HG03135 (cell line): ENCODE measurements around the gene FANCL.
"Not testable (repeated sequence)": the region's sequence is repeated elsewhere in the genome, so short reads cannot be mapped to it uniquely, and the experiment has no call there.

Experiments
- ATAC-seq: cut with Tn5 transposase; IDR thresholded peaks from one replicate; pipeline ENCODE4 v1.9.1; 2021; ENCODE audit warnings: mild to moderate bottlenecking, moderate library complexity; ENCODE audit not compliant: unreplicated experiment

The FANCL gene

DNA sequence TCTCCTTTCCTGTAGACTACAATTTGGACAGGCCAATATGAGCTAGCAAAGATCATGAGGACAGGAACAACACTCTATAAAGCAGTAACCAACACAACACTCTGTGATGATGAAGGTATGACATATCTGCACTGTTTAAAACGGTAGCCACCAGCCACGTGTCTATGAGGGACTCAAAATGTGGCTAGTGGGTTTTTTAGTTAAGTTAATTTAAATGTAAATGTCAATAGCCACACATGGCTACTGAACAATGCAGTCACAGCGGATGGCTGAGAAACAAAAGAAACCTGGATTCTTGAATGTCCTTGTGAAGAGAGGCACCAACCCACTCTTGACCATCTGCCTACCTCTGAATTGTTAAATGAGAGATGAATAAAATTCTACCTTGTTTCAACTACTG, 33.9 kb downstream of the FANCL start:
- ATAC-seq: no peak

DNA sequence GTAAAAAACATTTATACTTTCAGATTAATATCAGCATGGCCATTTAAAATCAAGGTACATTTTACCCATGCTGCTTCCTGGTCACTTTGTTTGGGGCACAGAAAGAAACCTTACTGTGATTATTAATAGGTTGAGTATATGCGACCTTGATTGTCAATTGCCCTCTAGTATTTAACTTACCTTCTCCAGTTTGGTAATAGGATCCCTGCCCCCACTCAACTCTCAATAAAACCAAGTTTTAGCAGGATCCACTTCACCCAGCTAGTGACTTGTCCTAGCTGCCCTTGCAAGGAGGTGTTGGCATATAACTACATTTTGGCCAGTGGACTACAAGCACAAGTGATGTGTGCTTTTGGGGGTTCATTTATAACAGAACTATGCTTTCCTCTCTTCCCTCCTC, 34.3 kb downstream of the FANCL start:
- ATAC-seq: no peak

DNA sequence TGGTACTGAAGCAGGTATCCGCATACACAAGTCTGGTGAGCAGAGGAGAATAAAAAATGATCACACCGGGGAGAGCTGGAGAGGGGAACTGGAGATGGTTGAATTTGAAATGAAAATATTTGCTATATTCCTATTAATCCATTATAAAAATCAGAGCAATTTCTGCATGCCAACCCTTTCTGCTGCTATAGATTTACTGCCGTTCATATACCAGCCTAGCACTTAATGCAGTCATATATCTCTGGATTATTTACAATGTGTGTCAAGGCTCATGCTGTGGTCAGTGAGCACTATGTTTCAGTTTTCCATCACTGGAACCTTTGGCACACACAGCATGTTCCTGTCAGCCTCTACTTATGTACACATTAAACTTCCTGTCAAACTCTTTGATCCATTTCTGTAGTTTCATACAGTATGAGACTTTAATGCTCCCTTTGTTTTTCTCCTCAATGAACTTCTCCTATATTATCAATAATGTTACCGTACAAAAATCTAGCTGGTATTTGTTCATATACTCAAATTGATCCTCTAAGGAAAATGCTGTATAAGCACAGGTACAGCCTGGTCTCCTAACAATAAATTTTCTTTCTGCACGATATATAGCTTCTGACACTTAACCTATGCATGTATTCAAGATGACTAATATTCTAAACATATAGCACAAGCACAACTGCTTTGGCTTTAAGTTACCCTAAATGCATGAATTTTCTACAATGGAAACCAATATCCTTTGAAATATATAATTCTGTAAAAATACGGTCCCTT, 36.7 kb downstream of the FANCL start:
- no peak for ATAC-seq

DNA sequence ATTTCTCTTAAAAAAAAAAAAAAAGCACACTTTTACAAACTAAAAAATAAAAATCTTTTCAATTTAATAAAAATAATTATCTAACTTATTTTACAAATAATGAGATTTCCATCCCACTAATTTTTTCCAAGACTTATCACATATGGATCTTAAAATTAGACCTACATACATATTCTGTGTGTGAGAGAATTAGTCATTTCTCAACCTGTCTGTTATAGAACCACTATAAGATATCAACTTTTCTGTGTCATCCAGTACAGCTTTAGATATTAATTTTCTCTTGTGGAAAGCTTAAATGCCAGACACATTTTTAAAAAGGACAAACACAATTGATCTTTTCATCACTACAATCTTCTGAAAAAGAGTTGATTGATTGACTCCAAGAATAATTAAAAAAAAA, 38.1 kb downstream of the FANCL start:
- ATAC-seq: no peak

DNA sequence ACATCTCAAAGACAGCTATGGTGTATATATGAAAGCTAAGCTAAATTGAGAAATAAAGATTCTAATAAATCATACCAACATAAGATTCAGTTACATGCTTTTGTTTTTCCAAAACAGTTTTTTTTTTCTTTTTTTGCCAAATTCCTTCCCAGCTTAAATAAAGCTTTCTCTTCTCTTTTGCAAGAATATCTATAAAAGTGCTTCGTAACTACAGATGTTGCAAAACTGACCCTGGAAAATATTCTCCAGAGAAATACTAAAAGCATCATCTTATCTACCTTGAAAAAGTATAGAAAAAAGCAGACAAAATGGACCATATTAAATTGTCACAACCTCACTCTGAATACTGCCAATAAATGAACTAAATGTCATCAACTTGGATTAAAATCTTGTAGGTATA, 38.7 kb downstream of the FANCL start:
- no peak for ATAC-seq

DNA sequence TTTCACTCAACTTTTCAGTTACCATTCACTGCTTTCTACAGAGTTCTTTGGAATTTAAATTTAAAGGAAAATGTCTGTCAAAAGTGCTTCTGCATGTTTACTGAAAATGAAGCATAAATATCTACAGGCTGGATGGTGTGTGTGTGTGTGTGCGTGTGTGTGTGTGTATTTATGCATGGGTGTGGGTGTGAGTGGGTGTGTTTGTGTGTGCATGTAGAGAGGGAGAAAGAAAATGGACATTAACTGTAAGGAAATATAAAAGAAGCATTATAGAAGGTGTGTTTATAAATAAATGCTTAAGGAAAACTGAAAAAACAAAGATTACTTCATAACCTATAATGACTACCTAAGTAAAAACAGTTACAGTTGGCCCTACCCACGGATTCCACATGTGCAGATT, 43.2 kb downstream of the FANCL start:
- no peak for ATAC-seq

DNA sequence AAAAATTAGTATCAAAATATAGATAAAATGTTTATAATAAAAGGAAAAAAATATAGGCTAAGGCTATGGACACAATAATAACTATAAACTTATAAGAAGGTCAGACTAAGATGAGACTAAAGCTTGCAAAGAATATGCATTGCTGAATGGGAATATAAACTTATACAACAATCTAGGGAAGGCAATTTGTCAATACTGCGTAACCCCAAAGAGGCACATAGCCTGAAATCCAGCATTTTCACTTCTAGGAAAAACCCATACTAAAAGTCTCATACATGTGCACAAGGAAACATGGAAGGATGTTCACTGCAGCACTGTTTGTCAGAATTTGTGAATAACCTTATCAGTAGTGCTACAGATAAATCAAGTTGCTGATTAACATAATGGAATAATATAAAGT, 45.5 kb downstream of the FANCL start:
- ATAC-seq: no peak

DNA sequence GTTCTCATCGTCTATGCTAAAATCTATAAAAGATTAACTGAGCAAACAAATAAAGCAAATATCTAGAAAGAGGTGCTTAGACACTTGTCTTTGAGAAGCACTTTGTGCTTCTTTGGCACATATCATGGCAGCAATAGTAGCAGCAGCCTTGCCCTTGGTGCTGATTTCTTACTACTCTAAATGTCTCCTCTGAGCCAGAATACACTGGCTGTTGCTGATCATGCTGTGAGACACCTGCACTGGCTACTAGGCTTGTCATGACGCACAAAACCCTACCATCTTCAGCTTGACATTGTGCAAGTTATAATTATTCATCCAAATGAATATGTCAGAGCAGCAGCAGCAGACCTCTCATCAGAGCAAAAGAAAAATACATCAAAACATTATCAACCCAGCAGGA, 46.7 kb downstream of the FANCL start:
- no peak for ATAC-seq

DNA sequence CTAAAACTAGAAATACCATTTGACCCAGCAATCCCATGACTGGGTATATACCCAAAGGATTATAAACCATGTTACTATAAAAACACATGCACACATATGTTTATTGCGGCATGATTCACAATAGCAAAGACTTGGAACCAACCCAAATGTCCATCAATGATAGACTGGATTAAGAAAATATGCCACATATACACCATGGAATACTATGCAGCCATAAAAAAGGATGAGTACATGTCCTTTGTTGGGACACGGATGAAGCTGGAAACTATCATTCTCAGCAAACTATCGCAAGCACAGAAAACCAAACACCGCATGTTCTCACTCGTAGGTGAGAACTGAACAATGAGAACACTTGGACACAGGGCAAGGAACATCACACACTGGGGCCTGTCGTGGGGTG, 54.1 kb downstream of the FANCL start:
- ATAC-seq: not testable (repeated sequence)

DNA sequence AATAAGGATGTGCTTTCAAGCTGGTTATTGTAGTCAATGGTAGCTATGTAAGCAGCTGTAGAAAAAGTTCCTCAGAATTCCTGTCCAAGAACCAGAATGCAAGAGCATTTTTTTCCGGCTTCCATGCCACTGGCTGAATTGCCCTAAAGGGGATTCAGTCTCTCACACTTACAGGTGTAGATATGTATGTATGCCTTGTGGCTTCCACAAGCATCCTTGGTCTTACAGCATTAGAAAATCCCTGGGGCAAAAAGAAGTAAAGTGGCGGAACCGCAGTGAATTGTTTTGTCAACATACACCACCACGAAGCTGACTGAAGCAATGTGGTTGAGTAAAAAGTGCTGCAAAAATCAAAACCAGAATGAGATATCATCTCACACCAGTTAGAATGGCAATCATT, 54.6 kb downstream of the FANCL start:
- no peak for ATAC-seq

DNA sequence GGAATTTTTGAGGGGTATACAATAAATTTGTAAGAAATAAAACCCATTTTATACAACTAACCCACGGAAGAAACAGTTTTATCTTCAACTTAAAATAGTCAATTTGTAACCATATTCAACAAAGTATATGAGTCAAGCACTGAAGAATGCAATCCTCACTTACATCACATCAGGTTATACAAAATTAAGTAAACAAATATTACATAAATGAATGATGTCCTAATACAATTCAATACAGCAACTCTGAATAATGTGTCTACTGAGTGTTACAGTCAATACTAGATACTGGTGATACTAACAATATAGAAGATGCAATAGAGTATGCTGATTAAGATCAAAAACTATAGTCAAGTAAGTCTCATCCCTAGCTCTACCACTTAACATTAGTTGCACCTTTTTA, 58.6 kb downstream of the FANCL start:
- no peak for ATAC-seq

DNA sequence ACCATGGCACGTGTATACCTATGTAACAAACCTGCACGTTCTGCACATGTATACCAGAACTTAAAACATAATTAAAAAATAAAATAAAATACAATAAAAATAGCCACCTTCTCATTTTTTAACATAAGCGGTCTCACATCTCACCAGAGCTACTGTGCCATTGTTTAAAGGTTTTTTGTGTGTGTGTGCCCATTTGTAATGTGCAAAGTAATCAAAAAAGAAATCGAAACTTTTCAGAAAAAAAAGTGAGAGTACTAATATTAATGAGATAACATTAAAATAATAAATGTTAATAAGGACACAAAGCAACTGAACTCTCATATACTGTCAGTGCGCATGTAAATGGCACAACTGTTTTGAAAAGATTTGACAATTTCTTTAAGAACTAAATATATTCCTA, 60.5 kb downstream of the FANCL start:
- no peak for ATAC-seq

DNA sequence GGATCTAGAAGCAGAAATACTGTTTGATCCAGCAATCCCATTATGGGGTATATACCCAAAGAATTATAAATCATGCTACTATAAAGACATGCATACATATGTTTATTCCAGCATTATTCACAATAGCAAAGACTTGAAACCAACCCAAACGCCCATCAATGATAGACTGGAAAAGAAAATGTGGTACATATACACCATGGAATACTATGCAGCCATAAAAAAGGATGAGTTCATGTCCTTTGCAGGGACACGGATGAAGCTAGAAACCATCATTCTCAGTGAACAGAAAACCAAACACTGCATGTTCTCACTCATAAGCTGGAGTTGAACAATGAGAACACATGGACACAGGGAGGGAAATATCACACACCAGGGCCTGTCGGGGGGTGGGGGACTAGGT, 61.0 kb downstream of the FANCL start:
- ATAC-seq: not testable (repeated sequence)

DNA sequence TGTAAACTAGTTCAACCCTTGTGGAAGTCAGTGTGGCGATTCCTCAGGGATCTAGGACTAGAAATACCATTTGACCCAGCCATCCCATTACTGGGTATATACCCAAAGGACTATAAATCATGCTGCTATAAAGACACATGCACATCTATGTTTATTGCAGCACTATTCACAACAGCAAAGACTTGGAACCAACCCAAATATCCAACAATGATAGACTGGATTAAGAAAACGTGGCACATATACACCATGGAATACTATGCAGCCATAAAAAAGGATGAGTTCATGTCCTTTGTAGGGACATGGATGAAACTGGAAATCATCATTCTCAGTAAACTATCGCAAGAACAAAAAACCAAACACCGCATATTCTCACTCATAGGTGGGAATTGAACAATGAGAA, 63.9 kb downstream of the FANCL start:
- ATAC-seq: not testable (repeated sequence)

DNA sequence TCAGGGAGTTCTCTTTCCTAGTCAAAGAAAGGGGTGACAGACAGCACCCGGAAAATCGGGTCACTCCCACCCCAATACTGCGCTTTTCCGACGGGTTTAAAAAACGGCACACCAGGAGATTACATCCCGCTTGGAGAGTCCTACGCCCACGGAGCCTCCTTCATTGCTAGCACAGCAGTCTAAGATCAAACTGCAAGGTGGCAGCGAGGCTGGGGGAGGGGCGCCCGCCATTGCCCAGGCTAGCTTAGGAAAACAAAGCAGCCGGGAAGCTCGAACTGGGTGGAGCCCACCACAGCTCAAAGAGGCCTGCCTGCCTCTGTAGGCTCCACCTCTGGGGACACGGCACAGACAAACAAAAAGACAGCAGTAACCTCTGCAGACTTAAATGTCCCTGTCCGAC, 69.3 kb downstream of the FANCL start:
- ATAC-seq: not testable (repeated sequence)

DNA sequence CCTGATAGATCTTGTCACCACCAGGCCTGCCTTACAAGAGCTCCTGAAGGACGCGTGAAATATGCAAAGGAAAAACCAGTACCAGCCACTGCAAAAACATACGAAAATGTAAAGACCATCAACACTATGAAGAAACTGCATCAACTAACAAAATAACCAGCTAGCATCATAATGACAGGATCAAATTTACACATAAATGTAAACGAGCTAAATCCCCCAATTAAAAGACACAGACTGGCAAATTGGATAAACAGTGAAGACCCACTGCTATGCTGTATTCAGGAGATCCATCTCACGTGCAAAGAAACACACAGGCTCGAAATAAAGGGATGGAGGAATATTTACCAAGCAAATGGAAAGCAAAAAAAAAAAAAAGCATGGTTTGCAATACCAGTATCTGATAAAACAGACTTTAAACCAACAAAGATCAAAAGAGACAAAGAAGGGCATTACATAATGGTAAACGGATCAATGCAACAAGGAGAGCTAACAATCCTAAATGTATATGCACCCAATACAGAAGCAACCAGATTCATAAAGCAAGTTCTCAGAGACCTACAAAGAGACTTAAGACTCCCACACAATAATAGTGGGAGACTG, 70.7 kb downstream of the FANCL start:
- not testable (repeated sequence) for ATAC-seq

DNA sequence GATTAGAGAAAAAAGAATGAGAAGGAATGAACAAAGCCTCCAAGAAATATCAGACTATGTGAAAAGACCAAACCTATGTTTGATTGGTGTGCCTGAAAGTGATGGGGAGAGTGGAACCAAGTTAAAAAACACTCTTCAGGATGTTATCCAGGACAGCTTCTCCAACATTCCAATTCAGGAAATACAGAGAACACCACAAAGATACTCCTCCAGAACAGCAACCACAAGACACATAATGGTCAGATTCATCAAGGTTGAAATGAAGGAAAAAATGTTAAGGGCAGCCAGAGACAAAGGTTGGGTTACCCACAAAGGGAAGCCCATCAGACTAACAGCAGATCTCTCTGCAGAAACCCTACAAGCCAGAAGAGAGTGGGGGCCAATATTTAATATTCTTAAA, 71.3 kb downstream of the FANCL start:
- not testable (repeated sequence) for ATAC-seq

DNA sequence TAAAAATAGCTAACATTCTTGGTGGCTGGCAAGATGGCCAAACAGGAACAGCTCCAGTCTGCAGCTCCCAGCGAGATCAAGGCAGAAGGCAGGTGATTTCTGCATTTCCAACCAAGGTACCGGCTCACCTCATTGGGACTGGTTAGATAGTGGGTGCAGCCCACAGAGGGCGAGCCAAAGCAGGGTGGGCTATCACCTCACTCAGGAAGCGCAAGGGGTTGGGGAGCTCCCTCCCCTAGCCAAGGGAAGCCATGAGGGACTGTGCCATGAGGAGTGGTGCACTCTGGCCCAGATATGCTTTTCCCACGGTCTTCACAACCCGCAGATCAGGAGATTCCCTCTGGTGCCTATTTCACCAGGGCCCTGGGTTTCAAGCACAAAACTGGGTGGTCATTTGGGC, 73.0 kb downstream of the FANCL start:
- ATAC-seq: not testable (repeated sequence)

DNA sequence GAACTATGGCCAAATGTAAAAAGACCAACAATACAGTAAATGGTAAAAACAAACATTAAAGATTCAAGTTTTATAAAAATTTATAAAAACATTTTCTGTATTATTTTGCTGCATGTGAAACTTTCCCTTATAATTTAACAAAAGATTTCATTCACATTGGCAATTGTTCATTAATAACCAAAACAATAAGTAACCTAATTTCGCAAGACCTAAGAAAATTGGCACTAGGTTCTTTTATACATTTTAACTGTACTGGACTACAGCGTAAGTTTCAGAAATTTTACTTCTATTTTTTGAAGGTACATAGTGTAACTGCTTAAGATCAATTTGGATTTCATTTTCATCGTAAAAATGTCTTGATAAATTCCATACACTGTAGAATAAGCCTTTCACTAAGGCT, 77.2 kb downstream of the FANCL start:
- ATAC-seq: no peak

DNA sequence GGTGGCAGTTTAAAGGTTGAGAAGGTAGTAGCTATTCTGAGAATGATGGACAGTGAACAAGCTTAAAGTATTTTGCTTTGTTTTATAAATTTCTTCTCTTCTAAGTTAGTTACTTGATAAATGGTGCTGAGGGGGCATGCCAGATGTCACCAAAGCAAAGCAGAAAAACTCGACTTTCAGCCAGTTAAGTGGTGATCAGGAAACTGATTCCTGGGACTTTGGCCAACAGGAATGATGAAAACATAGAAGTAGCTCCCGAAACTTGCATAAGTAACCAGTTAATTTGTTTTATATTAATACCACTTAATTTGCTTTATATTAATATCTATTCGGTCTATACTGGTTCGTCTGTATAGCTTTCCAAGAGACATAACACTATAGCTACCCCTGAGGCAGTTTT, 82.6 kb downstream of the FANCL start:
- ATAC-seq: no peak

DNA sequence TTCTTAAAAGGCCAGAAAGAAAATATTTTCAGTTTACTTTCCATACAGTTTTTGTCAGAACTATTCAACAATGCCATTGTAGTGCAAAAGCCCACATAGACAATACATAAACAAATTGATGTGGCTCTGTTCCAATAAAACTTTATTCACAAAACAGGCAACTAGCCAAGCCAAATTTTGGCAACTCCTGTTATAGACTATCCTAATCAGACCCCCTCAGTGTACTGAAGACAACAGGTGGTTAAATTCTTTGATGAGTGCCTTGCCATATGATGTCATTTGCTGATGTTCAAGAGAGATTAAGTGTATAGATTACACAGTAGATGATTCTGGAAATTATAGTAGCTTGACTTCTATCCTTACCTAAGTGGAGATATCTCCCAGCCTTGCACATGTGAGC, 83.4 kb downstream of the FANCL start:
- ATAC-seq: no peak

DNA sequence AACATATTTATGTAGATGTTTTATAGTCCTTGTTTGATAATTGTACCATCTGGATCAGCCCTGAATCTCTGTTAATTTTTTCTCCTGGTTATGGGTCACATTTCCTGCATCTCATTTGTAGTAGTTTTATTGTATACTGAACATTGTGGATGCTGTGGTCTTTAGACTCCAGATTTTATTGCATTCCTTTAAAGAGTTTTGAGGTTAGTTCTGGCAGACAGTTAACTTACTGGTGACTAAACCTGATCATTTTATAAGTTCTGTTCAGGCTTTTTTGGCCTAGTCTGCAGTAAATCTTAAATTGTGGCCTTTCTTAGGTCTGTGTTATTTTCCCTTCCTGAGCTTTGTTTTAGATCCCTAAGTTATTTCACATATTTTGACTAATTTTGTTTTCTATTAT, 84.3 kb downstream of the FANCL start:
- no peak for ATAC-seq
